ENCODE results near the gene ARAP3.

The ARAP3 gene

DNA sequence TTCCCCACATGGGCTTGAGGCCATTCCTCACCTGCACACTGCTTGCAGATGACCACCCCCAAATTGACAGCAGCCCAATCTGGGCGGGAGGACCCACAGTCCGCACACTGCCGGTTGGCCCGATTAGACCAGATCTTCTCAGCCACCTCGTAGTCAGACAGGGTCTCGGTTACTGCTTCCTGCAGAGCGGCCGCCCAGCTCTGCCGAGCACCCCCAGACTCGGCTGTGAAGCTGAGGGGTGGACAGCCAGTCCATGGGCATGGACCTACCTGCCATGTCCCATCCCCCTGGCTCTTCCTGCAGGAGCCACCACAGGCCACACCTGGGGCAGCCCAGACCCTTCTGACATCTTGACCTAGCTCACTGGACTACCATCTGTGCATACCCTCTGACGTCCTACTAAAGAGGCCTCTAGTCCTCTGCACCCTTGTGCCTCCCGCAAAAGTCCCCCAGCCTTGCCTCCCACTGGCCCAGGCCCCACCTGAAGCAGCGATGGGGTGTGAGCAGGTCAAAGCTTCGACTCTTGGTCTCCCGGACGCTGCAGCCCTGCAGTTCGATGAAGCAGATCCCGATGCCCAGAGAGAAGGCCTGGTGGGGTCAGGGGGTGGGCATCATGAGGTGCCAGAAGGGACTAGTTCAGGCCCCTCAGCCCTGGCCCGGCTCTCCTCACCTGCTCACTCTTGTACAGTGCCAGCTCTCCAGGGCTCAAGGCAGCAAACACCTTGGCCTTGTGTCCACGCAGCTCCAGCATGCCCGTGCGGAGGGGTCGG lies 9.8 kb downstream of the ARAP3 start:
- no peak for DNase-seq

DNA sequence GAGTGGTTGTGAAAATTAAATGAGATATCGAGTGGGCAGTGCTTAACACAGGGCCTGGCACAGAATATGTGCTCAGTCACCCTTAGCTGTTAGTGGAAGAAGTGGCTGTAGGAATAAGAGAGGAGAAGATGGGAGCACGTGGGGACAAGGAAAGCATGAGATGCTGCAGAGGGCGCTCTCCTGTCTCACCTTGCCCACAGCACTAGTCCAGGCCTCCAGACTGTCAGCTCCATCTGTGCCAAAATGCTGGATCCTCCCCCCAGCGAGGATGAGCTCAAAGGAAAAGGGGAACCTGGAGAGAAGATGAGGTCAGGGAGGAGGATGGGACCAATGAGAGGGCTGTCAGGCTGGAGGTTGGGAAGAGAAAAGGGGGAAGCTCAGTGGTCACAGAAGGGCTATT lies 12.5 kb downstream of the ARAP3 start:
- no peak for DNase-seq

DNA sequence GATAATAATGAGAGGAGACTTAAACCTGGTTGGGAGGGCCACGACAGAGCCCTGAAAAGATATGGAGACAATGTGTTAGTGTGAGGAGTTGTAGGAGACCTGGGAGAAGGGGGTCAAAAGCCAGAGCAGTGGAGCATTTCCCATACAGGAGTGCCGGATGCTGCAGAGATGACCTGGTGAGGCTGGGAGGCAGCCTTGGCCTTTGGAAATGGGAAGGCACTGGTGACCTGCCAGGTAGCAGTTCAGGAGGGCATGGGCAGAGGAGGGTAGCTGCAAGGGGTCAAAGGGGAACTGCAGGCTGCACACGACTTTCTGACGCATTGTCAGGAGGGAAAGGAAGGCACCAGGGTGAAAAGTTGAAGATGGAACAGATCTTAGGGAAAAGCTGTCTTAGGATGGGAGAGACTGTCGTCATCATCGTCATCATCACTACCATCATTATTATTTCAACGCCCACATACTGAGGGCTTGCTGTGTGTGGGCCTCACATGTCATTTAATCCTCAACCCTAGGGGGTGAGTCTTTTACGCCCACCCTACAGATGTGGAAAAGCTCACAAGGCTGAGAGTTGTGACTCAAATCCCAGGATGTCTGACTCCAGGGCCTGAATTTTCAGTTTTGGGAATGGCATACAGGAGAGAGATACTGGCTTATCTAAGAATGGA lies 13.3 kb downstream of the ARAP3 start:
- DNase-seq, result no peak

DNA sequence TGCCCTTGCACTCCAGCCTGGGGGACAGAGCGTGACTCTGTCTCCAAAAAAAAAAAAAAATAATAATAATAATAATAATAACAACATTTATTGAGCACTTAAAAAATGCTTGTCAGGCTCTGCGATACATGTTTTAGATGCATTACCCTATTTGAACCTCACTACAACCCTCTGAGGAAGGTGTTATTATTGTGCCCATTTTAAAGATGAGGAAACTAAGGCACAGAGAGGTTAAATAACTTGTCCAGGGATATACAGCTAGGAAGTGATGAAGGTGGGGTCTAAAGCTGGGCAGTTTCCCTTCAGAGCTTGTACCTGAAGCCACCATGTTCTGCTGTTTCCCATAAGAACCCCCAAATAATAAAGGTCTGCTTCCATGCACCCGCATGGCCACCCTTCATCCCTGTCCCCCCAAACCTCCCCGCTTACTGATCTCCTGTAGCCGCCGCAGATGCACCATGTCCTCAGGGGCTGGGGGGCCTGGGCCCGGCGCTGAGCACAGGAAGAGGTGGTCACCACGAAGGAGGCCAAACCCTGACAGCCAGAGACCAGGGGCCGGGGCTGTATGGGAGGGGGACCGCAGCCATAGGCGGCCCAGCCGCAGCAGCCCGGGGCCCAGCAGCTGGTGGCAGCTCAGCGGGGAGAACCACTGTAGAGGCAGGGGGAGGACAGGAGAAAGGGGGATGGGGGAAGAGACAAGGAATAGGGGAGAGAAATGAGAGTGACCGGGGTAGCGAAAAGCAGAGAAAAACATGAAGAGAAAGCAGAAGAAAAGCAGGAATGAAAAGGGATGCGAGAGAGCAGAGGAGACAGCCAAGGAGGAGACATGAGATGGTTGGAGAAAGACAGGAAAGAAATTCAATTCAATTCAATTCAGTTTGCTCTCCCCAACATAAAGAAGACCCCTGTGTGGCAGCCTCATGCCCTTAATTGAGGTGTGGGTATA lies 15.8 kb downstream of the ARAP3 start:
- DNase-seq, result no peak

DNA sequence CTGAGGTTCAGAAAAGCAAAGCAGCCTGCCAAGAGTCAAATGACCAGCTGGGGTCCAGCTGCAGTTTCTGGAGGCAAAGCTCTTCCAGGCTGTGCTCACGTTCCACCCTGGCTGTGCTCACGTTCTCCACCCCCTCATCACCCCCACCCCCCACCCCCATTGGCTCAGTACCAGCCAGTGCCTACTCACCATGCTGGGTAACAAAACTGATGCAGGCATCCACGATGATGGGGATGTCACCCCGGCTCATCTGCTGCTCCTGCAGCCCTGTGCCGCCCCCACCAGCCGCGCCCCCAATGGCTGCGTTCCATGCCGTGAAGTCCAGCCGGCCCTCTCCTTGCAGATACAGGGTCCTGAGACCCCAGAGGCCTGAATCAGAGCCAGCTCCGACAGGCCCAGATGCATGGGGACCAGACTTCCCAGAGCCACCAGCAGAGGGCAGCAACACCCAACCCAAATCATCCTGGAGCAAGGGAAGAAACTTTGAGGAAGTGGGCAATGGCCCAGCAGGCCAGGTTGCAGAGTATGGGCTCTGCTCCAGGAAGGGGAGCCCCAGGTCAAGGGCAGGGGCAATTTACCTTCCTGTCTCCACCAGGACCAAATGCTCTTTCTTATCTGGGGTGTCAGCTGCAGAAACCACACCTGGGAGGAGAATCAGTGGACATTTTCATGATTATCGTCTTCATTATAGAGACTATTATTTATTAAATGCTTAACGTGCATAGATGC lies 17.1 kb downstream of the ARAP3 start:
- peak; percentile 61 for DNase-seq

GRCh38 chr5:141663506-141663905 lies 18.5 kb downstream of the ARAP3 start:
- DNase-seq, result no peak

GRCh38 chr5:141662028-141662427 lies 20.0 kb downstream of the ARAP3 start:
- DNase-seq, result no peak

DNA sequence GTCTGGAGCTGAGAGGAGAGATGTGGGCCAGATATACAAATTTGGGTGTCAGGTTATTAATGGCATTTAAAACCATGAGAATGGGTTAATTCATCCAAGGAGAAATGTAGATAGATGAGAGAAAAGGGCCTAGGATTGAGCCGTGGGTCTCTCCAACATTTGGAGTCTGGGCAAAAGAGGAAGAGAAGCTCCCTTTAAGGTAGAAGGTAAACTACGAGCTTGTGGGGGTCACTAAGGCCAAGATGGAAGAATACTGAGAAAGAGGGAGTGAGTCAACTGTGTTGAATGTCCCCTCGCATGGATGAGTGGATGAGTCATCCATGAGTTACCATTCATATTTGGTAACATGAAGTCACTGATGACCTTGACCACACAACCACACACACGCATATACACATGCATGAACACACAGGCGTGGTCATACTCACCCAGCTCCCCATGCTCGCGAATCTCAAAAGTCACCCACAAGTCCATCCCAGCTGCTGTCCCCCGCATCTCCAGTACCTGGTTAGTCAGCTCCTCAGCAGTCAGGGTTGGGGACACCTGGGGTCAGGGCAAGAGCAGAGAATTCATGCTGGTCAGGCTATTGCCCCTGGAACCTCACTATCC lies 24.0 kb downstream of the ARAP3 start:
- peak; percentile 93 for DNase-seq

GRCh38 chr5:141657404-141657803 lies 24.6 kb downstream of the ARAP3 start:
- DNase-seq, result peak; percentile 41

GRCh38 chr5:141656396-141656795 lies 25.6 kb downstream of the ARAP3 start:
- no peak for DNase-seq

- DNase-seq, result no peak
Measured at GRCh38 chr5:141655020-141655419, 27.0 kb downstream of the ARAP3 start.

GRCh38 chr5:141654298-141654697 lies 27.7 kb downstream of the ARAP3 start:
- DNase-seq, result peak; percentile 95

- DNase-seq, result no peak
Measured at GRCh38 chr5:141651728-141652105, 30.3 kb downstream of the ARAP3 start.

DNA sequence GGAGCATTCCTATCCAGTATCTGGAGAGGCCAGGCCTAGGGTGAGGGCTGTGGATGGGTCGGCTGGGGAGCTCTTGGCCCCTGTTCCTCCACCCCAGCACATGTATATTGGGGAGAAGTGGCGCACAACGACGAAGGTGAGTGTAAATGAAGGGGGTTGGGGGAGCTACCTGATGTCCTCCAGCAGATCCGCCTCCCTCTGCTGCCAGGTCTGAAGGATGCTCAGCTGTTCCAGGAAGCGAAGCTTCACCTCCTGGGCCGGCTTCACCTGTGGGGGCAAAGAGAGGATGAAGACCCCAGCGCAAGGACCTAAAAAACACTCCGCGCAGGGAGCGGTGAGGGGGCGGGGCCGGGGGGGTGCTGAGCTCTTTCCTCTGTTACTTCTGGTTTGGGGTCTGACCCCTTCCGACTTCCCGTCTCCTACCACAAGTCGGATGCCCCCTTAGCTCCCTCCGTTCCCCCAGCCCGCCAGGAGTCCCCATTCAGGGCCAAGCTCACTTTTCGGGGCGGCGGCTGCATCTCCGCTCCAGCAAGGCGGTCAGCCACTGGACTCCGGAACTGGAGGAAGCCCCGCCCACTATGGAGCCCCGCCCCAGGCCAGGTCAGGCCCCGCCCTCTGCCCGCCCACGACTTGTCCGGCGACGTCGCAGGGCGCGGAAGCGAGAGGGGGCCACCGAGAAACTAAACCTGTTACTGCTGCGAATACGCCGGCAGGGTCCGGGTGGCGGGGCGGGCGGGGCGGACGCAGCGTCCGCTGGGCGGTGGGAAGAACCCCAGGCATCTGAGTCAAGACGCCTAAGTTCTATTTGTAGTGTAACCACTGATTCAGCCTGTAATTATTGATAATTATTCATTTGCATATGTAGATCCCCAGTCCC lies 30.9 kb downstream of the ARAP3 start, which contains the start of gene FCHSD1:
TSS of gene FCHSD1 (minus strand) at position 568 of the 877 bp plus-strand sequence. CDS start at position 518, 50 bp downstream.
- DNase-seq, result peak; percentile 76

GRCh38 chr5:141649972-141650371 lies 32.1 kb downstream of the ARAP3 start:
- no peak for DNase-seq

- no peak for DNase-seq
Measured at GRCh38 chr5:141649056-141649688, 32.9 kb downstream of the ARAP3 start.

DNA sequence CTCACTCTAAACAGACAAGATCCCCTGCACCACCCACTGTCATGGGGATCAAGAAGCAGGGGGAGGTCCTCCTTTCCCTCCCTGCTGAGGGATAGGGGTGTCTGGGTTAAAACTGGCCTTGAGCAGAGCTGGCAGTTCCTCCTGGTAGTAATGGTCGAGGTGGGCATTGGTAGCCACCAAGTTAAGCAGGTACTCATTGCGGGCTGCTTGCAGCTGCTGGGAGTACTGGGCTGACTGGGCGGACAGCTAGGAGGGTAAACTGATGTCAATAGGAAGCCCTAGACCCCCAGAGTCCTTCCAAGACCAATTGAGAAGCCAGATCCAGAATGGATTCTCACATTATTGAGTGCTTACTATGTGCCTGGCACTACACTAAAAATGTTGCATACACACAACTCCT lies 34.2 kb downstream of the ARAP3 start:
- DNase-seq, result no peak

GRCh38 chr5:141647242-141647641 lies 34.8 kb downstream of the ARAP3 start:
- no peak for DNase-seq

DNA sequence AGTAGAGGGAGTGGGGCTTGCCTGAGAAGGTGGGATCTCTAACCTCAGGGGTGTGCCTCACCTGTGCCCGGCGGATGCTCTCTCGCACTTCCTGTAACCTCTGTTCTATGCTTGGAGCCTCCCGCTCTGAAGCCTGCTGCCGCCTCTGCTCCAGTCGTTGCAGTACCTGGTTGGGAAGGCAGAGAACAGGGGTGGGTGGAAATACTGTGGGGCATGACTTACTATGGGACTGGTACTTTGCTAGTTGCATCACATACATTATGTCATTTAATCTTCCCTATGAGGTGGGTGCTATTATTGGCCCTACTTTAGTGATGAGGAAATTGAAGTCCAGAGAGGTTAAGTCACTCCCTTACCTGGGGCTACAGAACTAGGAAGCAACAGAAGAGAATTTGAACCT lies 36.0 kb downstream of the ARAP3 start:
- no peak for DNase-seq

DNA sequence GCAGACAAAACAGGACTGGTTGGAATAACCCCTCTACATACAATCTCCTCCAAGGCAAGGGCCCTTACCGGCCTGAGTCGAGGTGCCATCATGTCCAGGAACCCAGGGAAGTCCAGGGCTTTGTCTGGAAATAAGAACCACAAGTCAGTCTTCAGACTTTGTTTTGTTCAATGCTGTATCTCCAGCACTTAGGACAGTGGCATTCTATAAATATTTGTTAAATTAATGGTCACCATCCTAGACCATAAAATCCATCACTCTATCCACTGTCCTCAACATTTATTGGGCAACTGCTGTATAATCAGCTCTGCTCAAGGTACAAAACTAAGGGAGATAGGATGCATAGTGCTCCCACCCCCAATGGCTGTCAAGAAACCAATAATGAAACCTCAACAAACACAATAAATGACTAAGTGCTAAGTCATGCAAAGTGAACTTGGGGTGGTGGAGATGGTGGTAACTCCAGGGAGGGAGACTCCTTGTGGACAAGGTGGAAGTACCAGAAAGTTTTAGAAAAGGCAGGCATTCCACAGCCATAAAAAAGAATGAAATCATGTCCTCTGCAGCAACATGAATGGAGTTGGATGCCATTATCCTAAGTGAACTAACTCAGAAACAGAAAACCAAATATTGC lies 40.3 kb downstream of the ARAP3 start:
- DNase-seq, result peak; percentile 76

Data from fibroblast of skin of back (primary cell).